ENCODE results near the gene PRKACB. TPM values are rescaled to one million over a fixed set of nuclear protein-coding genes. Genes with fewer than 3 reads are reported as not detected.
"Not testable (repeated sequence)": the region's sequence is repeated elsewhere in the genome, so short reads cannot be mapped to it uniquely, and the experiment has no call there.

The PRKACB gene
- total RNA-seq, 1 donor from 2014 or later = 35.4 TPM

DNA sequence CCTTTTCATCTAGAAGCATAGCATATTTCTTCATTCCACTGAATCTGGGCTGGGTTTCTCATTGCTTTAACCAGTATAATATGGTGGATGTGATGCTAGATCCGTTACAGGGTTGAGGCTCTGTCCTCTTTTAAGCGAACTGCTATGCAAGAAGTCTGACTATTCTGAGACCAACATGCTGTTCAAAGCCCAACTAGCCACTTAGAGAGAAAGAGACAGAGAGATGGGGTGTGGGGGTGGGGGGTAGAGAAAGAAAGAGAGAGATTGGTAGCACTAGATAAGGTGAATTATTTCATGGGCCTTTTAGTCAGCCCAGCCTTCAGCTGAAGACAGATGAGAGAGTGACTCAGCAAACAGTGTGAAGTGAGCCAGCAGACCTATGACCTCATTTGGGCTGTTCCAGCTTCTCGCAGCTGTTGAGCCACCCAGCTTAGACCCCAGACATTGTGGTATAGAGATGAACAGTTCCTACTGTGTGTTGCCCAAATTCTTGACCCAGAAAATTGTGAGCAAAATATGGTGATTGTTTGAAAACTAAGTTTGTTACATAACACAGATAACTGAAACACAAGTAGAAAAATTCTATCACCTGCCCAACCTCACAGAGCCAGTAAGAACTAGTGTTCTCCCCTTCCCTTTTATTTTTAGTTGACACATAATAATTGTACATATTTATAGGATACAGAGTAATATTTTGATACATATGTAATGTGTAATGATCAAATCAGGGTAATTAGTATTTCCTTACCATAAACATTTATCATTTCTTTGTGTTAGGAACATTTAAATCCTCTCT is 40.7 kb upstream of the PRKACB start:
- H3K27me3 Mint-ChIP-seq (ENCODE audit: unreplicated experiment) = no peaks in the 10 kb centered on the region
- H3K36me3 Mint-ChIP-seq (ENCODE audit: unreplicated experiment) = peaks cover 7% of the 10 kb centered on the region
- TF ChIP-seq, protein P1, sequence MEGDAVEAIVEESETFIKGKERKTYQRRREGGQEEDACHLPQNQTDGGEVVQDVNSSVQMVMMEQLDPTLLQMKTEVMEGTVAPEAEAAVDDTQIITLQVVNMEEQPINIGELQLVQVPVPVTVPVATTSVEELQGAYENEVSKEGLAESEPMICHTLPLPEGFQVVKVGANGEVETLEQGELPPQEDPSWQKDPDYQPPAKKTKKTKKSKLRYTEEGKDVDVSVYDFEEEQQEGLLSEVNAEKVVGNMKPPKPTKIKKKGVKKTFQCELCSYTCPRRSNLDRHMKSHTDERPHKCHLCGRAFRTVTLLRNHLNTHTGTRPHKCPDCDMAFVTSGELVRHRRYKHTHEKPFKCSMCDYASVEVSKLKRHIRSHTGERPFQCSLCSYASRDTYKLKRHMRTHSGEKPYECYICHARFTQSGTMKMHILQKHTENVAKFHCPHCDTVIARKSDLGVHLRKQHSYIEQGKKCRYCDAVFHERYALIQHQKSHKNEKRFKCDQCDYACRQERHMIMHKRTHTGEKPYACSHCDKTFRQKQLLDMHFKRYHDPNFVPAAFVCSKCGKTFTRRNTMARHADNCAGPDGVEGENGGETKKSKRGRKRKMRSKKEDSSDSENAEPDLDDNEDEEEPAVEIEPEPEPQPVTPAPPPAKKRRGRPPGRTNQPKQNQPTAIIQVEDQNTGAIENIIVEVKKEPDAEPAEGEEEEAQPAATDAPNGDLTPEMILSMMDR (IDR thresholded peaks at IDR 0.05) = no peak
- H3K4me3 Mint-ChIP-seq (ENCODE audit: unreplicated experiment) = no peak overlapping the region
- peaks cover 22% of the 10 kb centered on the region for H3K4me1 Mint-ChIP-seq (ENCODE audit: unreplicated experiment)
- H3K9me3 Mint-ChIP-seq (ENCODE audit: unreplicated experiment) = peaks cover 10% of the 10 kb centered on the region
- no peak for DNase-seq (ENCODE audit: extremely low spot score, unreplicated experiment)
- H3K27ac Mint-ChIP-seq (ENCODE audit: unreplicated experiment) = peak overlapping the region; percentile 80

- H3K9me3 Mint-ChIP-seq (ENCODE audit: unreplicated experiment) = peaks cover 10% of the 10 kb centered on the region
- DNase-seq (ENCODE audit: extremely low spot score, unreplicated experiment); H3K4me3 Mint-ChIP-seq (ENCODE audit: unreplicated experiment); H3K36me3 Mint-ChIP-seq (ENCODE audit: unreplicated experiment); H3K27me3 Mint-ChIP-seq (ENCODE audit: unreplicated experiment): not testable (repeated sequence)
- H3K27ac Mint-ChIP-seq (ENCODE audit: unreplicated experiment) = peak overlapping the region; percentile 8
- H3K4me1 Mint-ChIP-seq (ENCODE audit: unreplicated experiment) = peaks cover 20% of the 10 kb centered on the region
These were observed 36.5 kb upstream of the PRKACB start for GRCh38 chr1:84107538-84107937.

- DNase-seq (ENCODE audit: extremely low spot score, unreplicated experiment) = no peak
- H3K4me1 Mint-ChIP-seq (ENCODE audit: unreplicated experiment) = peaks cover 16% of the 10 kb centered on the region
- peaks cover 7% of the 10 kb centered on the region for H3K36me3 Mint-ChIP-seq (ENCODE audit: unreplicated experiment)
- H3K27me3 Mint-ChIP-seq (ENCODE audit: unreplicated experiment) = no peaks in the 10 kb centered on the region
- H3K27ac Mint-ChIP-seq (ENCODE audit: unreplicated experiment) = no peak overlapping the region
- H3K4me3 Mint-ChIP-seq (ENCODE audit: unreplicated experiment) = no peak overlapping the region
- TF ChIP-seq, protein P1 (IDR thresholded peaks at IDR 0.05) = no peak
- H3K9me3 Mint-ChIP-seq (ENCODE audit: unreplicated experiment) = peaks cover 10% of the 10 kb centered on the region
These were observed 36.1 kb upstream of the PRKACB start for GRCh38 chr1:84107955-84108354.

DNA sequence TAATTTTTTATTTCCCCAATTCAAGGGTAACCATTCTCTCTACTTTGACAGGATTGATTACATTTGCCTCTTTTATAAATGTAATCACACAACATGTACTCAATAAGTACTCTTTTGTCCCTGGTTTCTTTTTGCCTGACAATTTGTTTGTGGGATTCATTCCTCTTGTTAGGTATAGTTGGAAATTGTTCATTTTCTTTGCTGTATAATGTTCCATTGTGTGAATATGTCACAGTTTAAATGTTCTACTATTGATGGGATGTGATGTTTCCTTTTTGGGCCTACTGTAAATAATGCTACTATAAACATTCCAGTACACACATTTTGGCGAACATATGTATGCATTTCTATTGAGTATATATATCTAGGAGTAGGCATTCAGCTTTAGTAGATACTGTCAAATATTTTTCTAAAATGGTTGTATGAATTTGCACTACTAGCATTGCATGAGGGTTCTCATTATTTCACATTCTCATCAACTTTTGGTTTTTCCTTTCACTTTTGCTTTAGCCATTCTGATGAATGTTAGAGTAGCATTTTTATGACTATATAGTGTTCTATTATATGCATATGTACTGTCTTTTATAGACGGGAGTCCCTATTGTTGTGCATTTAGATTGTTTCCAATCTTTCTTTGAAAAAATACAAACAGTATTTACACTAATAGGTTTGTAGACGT is 35.0 kb upstream of the PRKACB start:
- TF ChIP-seq, protein P1 (IDR thresholded peaks at IDR 0.05) = no peak
- Mint-ChIP-seq H3K27me3 (ENCODE audit: unreplicated experiment) (no peaks in the 10 kb centered on the region), H3K9me3 (ENCODE audit: unreplicated experiment) (peaks cover 10% of the 10 kb centered on the region), H3K27ac (ENCODE audit: unreplicated experiment) (no peak overlapping the region), H3K4me1 (ENCODE audit: unreplicated experiment) (peaks cover 7% of the 10 kb centered on the region), H3K36me3 (ENCODE audit: unreplicated experiment) (peaks cover 7% of the 10 kb centered on the region), H3K4me3 (ENCODE audit: unreplicated experiment) (no peak overlapping the region)
- no peak for DNase-seq (ENCODE audit: extremely low spot score, unreplicated experiment)

DNA sequence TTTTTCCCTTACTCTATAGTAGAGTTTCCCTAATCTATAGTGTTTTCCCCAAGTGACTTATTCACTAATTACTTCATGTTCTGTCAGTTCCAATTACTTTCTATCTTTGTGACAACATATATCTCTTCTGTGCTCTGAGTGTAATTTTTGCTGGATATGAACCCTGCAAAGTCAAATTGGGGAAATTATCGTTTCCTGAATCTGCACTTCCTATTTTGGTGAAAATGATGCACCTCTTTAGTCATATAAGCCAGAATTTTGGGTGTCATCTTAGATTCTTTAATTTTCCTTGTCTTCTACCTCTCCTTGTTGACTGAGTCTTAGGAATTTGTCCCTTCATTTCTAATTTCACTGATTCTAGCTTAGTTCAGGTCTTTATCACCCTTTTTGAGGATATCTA is 33.4 kb upstream of the PRKACB start:
- Mint-ChIP-seq H3K4me3 (ENCODE audit: unreplicated experiment) (no peak overlapping the region), H3K27me3 (ENCODE audit: unreplicated experiment) (no peaks in the 10 kb centered on the region), H3K9me3 (ENCODE audit: unreplicated experiment) (peaks cover 10% of the 10 kb centered on the region), H3K4me1 (ENCODE audit: unreplicated experiment) (peaks cover 6% of the 10 kb centered on the region), H3K36me3 (ENCODE audit: unreplicated experiment) (peaks cover 7% of the 10 kb centered on the region), H3K27ac (ENCODE audit: unreplicated experiment) (no peak overlapping the region)
- DNase-seq (ENCODE audit: extremely low spot score, unreplicated experiment) = no peak
- TF ChIP-seq, protein P1 (IDR thresholded peaks at IDR 0.05) = no peak
